GM12864 (cell line): ENCODE measurements around the gene TMLHE.
"Not testable (repeated sequence)": the region's sequence is repeated elsewhere in the genome, so short reads cannot be mapped to it uniquely, and the experiment has no call there.

ENCODE experiments used
- DNase-seq: peaks from one replicate; pipeline ENCODE4 v3.0.0-alpha.2; 2011; ENCODE audit warnings: low read depth
- H3K4me3 ChIP-seq: 2 replicates; pipeline ENCODE4 v1.5.1; 2011; ENCODE audit warnings: mild to moderate bottlenecking, low read depth, low read length, control low read depth
- TF ChIP-seq, protein P1 (sequence below): IDR thresholded peaks from 2 replicates; pipeline ENCODE4 v1.5.1; 2011; ENCODE audit warnings: low read depth, mild to moderate bottlenecking, moderate library complexity, low read length, control low read depth, inconsistent platforms; ENCODE audit errors: missing control alignments

The TMLHE gene

DNA sequence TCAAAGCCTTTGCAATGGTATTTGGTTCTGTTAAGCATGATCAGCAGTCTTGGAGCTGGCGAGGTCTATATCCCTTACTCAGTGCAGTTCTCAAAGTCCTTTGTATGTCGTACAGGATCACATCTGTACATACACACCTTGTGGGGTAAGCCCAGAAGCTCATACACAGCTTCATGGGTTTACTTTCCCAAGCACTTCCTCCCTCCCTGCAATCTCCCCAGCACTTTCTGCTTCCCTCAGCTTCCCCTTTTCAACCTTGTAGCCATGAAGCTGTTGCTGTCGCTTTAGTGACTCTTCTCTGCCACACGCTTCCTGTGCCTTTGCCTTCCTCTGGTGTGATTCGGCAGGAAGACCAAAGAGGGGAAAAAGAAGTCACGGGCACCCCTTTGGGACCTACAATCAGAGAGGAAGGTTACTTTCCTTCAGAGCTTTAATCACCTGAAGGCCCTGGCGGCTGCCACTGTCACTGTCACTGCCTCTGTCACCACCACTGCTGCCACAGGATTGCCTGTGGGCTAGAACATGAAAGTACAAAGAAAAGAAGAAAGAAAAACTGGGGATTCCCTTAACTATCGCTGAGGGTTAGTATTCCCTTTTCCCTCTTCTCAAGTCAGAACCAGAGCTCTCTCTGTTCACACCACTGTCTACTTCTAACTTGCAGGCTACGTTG is 146.3 kb downstream of the TMLHE start:
- DNase-seq, H3K4me3 ChIP-seq: not testable (repeated sequence)

DNA sequence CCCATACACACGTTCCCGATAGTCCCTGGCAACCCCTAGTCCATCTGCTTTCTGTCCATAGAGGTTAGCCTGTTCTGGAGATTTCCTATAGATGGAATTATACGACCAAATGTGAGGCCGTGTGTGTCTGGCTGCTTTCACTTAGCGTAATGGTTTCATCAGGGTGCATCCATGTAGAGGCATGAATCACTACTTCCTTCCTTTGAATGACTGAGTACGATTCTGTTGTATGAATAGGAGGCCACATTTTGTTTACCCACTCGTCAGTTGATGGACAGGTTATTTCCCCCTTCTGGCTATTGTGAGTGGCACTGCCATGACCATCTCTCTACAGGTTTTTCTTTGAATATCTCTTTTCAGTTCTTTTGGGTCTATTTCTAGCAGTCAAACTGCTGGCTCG is 152.3 kb downstream of the TMLHE start:
- H3K4me3 ChIP-seq, DNase-seq: not testable (repeated sequence)

DNA sequence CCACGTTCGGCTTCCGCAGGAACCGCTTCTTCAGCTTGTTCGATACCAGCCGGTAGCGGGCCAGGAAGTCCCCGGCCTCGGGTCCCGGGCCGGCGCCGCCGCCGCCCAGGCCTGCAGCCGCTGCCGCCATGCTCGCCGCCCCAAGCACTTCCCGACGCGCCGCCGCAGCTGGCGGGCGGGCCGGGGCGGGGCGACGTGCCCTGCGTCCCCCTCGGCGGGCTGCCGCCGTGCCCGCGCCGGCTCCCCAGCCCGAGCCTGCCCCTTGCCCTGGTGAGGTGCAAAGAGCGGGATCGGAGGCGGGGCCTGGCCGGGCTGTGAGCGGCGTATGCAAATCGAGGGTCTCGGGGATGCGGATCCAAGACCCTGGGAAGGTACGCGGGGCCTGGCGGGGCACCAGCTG is 154.3 kb downstream of the TMLHE start, which contains the start of gene F8A3:
TSS of gene F8A3 (minus strand) at position 150 of the 400 bp plus-strand sequence. CDS start at position 130, 20 bp downstream.
- H3K4me3 ChIP-seq, DNase-seq: not testable (repeated sequence)

DNA sequence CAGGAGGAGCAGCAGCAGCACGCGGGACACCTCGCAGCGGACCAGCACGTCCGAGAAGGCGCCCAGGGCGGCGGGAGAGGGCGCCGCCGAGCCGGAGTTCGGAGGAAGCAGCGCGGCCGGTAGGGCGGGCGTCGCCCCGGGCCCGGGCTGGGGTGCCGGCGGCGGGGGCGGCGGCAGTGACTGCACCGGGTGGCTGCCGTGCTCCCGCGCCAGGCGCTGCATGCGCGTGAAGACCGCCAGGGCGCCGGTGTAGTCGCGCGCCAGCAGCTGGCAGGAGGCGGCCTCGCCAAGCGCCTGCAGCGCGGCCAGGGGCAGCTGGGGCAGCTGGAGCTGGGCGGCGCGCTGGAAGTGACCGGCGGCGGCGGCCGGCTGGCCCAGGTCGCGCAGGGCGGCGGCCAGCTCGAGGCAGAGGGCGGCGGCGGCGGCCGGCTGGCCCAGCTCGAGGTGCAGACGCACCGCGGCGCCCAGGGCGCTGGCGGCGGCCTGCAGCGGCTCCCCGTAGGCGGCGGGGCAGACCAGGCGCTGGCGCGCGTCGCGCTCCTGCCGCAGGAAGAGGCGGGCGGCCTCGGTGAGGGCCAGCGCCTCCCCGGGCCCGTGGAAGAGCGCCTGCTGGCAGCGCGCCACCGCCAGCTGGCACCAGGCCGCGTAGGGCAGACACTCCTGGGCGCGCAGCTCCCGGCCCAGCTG is 154.8 kb downstream of the TMLHE start:
- not testable (repeated sequence) for DNase-seq, H3K4me3 ChIP-seq

DNA sequence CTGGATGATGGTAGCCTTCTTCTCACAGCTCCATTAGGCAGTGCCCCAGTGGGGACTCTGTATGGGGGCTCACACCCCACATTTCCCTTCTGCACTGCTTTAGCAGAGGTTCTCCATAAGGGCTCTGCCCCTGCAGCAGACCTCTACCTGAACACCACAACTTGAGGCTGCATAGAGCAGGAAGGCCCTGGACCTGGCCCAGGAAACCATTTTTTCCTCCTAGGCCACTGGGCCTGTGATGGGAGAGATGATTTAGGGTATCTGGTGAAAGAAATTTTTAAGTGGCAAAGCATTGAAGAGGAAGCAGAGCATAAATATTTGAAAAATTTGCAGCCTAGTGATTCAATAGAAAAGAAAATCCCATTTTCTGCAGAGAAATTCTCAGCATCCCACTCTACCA is 171.7 kb downstream of the TMLHE start:
- H3K4me3 ChIP-seq = no peak overlapping the region
- TF ChIP-seq, protein P1, sequence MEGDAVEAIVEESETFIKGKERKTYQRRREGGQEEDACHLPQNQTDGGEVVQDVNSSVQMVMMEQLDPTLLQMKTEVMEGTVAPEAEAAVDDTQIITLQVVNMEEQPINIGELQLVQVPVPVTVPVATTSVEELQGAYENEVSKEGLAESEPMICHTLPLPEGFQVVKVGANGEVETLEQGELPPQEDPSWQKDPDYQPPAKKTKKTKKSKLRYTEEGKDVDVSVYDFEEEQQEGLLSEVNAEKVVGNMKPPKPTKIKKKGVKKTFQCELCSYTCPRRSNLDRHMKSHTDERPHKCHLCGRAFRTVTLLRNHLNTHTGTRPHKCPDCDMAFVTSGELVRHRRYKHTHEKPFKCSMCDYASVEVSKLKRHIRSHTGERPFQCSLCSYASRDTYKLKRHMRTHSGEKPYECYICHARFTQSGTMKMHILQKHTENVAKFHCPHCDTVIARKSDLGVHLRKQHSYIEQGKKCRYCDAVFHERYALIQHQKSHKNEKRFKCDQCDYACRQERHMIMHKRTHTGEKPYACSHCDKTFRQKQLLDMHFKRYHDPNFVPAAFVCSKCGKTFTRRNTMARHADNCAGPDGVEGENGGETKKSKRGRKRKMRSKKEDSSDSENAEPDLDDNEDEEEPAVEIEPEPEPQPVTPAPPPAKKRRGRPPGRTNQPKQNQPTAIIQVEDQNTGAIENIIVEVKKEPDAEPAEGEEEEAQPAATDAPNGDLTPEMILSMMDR = no peak
- no peak for DNase-seq
